Measurements from ENCODE around the gene NRM. TPM values are rescaled to one million over a fixed set of nuclear protein-coding genes. Genes with fewer than 3 reads are reported as not detected.
A peak's percentile ranks its signal among the peaks of the same experiment; 100 is the strongest.
"Not testable (repeated sequence)": the region's sequence is repeated elsewhere in the genome, so short reads cannot be mapped to it uniquely, and the experiment has no call there.

NRM gene
- total RNA-seq, 1 donor from 2014 or later, result 12.8 TPM

GRCh38 chr6:30670760-30671527 lies 19.8 kb downstream of the NRM start:
- TF ChIP-seq EZH2 (IDR thresholded peaks at IDR 0.05; ENCODE audit: insufficient read depth, low read length) (no peak), CTCF (IDR thresholded peaks at IDR 0.05; ENCODE audit: insufficient read depth, low read depth, low read length) (peak; percentile 25)

GRCh38 chr6:30666300-30666699 lies 24.5 kb downstream of the NRM start:
- not testable (repeated sequence) for DNase-seq (ENCODE audit: low read depth); H3K27ac ChIP-seq (ENCODE audit: low read depth, low read length); H3K9me3 Mint-ChIP-seq (ENCODE audit: unreplicated experiment); H3K9ac ChIP-seq (ENCODE audit: low read length); H3K4me1 Mint-ChIP-seq (ENCODE audit: low read depth, unreplicated experiment); H3K27ac Mint-ChIP-seq (ENCODE audit: unreplicated experiment); H3K4me3 Mint-ChIP-seq (ENCODE audit: unreplicated experiment); H3K4me1 ChIP-seq (ENCODE audit: insufficient read depth, low read length); H3K27me3 Mint-ChIP-seq (ENCODE audit: low read depth, unreplicated experiment); H3K4me3 ChIP-seq (ENCODE audit: insufficient read depth, low read depth, low read length); H3K4me2 ChIP-seq (ENCODE audit: low read length); FAIRE-seq; H3K27me3 ChIP-seq (ENCODE audit: insufficient read depth, low read length); H3K9me3 ChIP-seq (ENCODE audit: insufficient read depth, low read depth, low read length); H4K20me1 ChIP-seq (ENCODE audit: insufficient read depth, low read length); H2AFZ ChIP-seq (ENCODE audit: low read depth, low read length)
- Histone ChIP-seq H3K36me3 (ENCODE audit: insufficient read depth, low read length) (peaks cover 47% of the 10 kb centered on the region), H3K79me2 (ENCODE audit: insufficient read depth, low read length) (peaks cover 16% of the 10 kb centered on the region)
- peaks cover 21% of the 10 kb centered on the region for H3K36me3 Mint-ChIP-seq (ENCODE audit: low read depth, unreplicated experiment)

More at GRCh38 chr6:30670760-30671527, 19.8 kb downstream of the NRM start:
- no peak overlapping the region for H2AFZ ChIP-seq (ENCODE audit: low read depth, low read length)
- H3K79me2 ChIP-seq (ENCODE audit: insufficient read depth, low read length), result peaks cover 30% of the 10 kb centered on the region
- Mint-ChIP-seq H3K36me3 (ENCODE audit: low read depth, unreplicated experiment) (peaks cover 10% of the 10 kb centered on the region), H3K4me1 (ENCODE audit: low read depth, unreplicated experiment) (peaks cover 9% of the 10 kb centered on the region), H3K9me3 (ENCODE audit: unreplicated experiment) (no peaks in the 10 kb centered on the region), H3K4me3 (ENCODE audit: unreplicated experiment) (peak overlapping the region; percentile 94), H3K27me3 (ENCODE audit: low read depth, unreplicated experiment) (no peaks in the 10 kb centered on the region), H3K27ac (ENCODE audit: unreplicated experiment) (peak overlapping the region; percentile 72)
- H4K20me1 ChIP-seq (ENCODE audit: insufficient read depth, low read length), result peaks cover 7% of the 10 kb centered on the region
- H3K9me3 ChIP-seq (ENCODE audit: insufficient read depth, low read depth, low read length), result no peaks in the 10 kb centered on the region
- no peak overlapping the region for H3K4me3 ChIP-seq (ENCODE audit: insufficient read depth, low read depth, low read length)
- no peaks in the 10 kb centered on the region for H3K27me3 ChIP-seq (ENCODE audit: insufficient read depth, low read length)
- H3K4me1 ChIP-seq (ENCODE audit: insufficient read depth, low read length), result peaks cover 5% of the 10 kb centered on the region
- H3K27ac ChIP-seq (ENCODE audit: low read depth, low read length), result no peak overlapping the region
- peak overlapping the region; percentile 97 for H3K4me2 ChIP-seq (ENCODE audit: low read length)
- peak overlapping the region; percentile 92 for H3K9ac ChIP-seq (ENCODE audit: low read length)
- DNase-seq (ENCODE audit: low read depth), result no peak
- H3K36me3 ChIP-seq (ENCODE audit: insufficient read depth, low read length), result peaks cover 19% of the 10 kb centered on the region
- no peak for FAIRE-seq

- no peak for DNase-seq (ENCODE audit: low read depth)
- no peaks in the 10 kb centered on the region for H3K9me3 Mint-ChIP-seq (ENCODE audit: unreplicated experiment)
- Histone ChIP-seq H3K4me2 (ENCODE audit: low read length) (no peak overlapping the region), H3K4me1 (ENCODE audit: insufficient read depth, low read length) (no peaks in the 10 kb centered on the region), H3K4me3 (ENCODE audit: insufficient read depth, low read depth, low read length) (no peak overlapping the region), H3K9me3 (ENCODE audit: insufficient read depth, low read depth, low read length) (no peaks in the 10 kb centered on the region), H3K36me3 (ENCODE audit: insufficient read depth, low read length) (peaks cover 47% of the 10 kb centered on the region), H3K9ac (ENCODE audit: low read length) (no peak overlapping the region), H3K27ac (ENCODE audit: low read depth, low read length) (no peak overlapping the region), H3K79me2 (ENCODE audit: insufficient read depth, low read length) (peaks cover 6% of the 10 kb centered on the region), H2AFZ (ENCODE audit: low read depth, low read length) (no peak overlapping the region), H3K27me3 (ENCODE audit: insufficient read depth, low read length) (no peaks in the 10 kb centered on the region), H4K20me1 (ENCODE audit: insufficient read depth, low read length) (no peaks in the 10 kb centered on the region)
- H3K4me1 Mint-ChIP-seq (ENCODE audit: low read depth, unreplicated experiment), result peaks cover 4% of the 10 kb centered on the region
- FAIRE-seq, result no peak
- H3K27me3 Mint-ChIP-seq (ENCODE audit: low read depth, unreplicated experiment), result no peaks in the 10 kb centered on the region
- no peak overlapping the region for H3K4me3 Mint-ChIP-seq (ENCODE audit: unreplicated experiment)
- peak overlapping the region; percentile 41 for H3K27ac Mint-ChIP-seq (ENCODE audit: unreplicated experiment)
- TF ChIP-seq EZH2 (IDR thresholded peaks at IDR 0.05; ENCODE audit: insufficient read depth, low read length), result no peak
- TF ChIP-seq CTCF (IDR thresholded peaks at IDR 0.05; ENCODE audit: insufficient read depth, low read depth, low read length), result no peak
- peaks cover 20% of the 10 kb centered on the region for H3K36me3 Mint-ChIP-seq (ENCODE audit: low read depth, unreplicated experiment)
Observed at GRCh38 chr6:30664994-30665767, 25.6 kb downstream of the NRM start.

GRCh38 chr6:30657922-30658321 lies 32.9 kb downstream of the NRM start:
- Mint-ChIP-seq H3K4me3 (ENCODE audit: unreplicated experiment) (peak overlapping the region; percentile 11), H3K36me3 (ENCODE audit: low read depth, unreplicated experiment) (peaks cover 40% of the 10 kb centered on the region), H3K4me1 (ENCODE audit: low read depth, unreplicated experiment) (peaks cover 33% of the 10 kb centered on the region), H3K27ac (ENCODE audit: unreplicated experiment) (peak overlapping the region; percentile 75)
- not testable (repeated sequence) for H3K4me2 ChIP-seq (ENCODE audit: low read length); H4K20me1 ChIP-seq (ENCODE audit: insufficient read depth, low read length); H3K79me2 ChIP-seq (ENCODE audit: insufficient read depth, low read length); H2AFZ ChIP-seq (ENCODE audit: low read depth, low read length); H3K27ac ChIP-seq (ENCODE audit: low read depth, low read length); H3K9me3 Mint-ChIP-seq (ENCODE audit: unreplicated experiment); FAIRE-seq; H3K27me3 ChIP-seq (ENCODE audit: insufficient read depth, low read length); H3K4me3 ChIP-seq (ENCODE audit: insufficient read depth, low read depth, low read length); DNase-seq (ENCODE audit: low read depth); H3K9ac ChIP-seq (ENCODE audit: low read length); H3K9me3 ChIP-seq (ENCODE audit: insufficient read depth, low read depth, low read length); H3K27me3 Mint-ChIP-seq (ENCODE audit: low read depth, unreplicated experiment)
- Histone ChIP-seq H3K4me1 (ENCODE audit: insufficient read depth, low read length) (peaks cover 14% of the 10 kb centered on the region), H3K36me3 (ENCODE audit: insufficient read depth, low read length) (peaks cover 51% of the 10 kb centered on the region)
